Kidney epithelial cell (primary cell): Measurements from ENCODE around the gene DLG2. TPM values are rescaled to one million over a fixed set of nuclear protein-coding genes. Genes with fewer than 3 reads are reported as not detected.
A peak's percentile ranks its signal among the peaks of the same experiment; 100 is the strongest.

Source experiments
- DNase-seq: peaks from one replicate; pipeline ENCODE4 v3.0.0-alpha.2; 2010; ENCODE audit warnings: low read depth
- H3K27me3 ChIP-seq: 2 replicates; pipeline ENCODE4 v1.6.0; 2011; ENCODE audit warnings: low read length; ENCODE audit not compliant: control insufficient read depth, insufficient read depth
- H3K36me3 ChIP-seq: 2 replicates; pipeline ENCODE4 v1.5.1; 2011; ENCODE audit warnings: low read length; ENCODE audit not compliant: control insufficient read depth, insufficient read depth
- H3K4me3 ChIP-seq: 2 replicates; pipeline ENCODE4 v1.5.1; 2011; ENCODE audit warnings: low read depth, mild to moderate bottlenecking, control low read depth, low read length
- CTCF ChIP-seq: IDR thresholded peaks from 2 replicates; pipeline ENCODE4 v1.5.1; 2011; ENCODE audit warnings: mild to moderate bottlenecking, moderate library complexity, low read length, control low read depth, inconsistent platforms; ENCODE audit not compliant: insufficient read depth, poor library complexity, severe bottlenecking
- total RNA-seq: library from RNA; depleted of rRNA; stranded (reverse); fragments of >200 nt; gene quantifications from 2 replicates; pipeline ENCODE4 v1.2.3, GENCODE V29; 2015

Gene DLG2
- total RNA-seq, 1 donor from 2014 or later = 0.75 TPM

DNA sequence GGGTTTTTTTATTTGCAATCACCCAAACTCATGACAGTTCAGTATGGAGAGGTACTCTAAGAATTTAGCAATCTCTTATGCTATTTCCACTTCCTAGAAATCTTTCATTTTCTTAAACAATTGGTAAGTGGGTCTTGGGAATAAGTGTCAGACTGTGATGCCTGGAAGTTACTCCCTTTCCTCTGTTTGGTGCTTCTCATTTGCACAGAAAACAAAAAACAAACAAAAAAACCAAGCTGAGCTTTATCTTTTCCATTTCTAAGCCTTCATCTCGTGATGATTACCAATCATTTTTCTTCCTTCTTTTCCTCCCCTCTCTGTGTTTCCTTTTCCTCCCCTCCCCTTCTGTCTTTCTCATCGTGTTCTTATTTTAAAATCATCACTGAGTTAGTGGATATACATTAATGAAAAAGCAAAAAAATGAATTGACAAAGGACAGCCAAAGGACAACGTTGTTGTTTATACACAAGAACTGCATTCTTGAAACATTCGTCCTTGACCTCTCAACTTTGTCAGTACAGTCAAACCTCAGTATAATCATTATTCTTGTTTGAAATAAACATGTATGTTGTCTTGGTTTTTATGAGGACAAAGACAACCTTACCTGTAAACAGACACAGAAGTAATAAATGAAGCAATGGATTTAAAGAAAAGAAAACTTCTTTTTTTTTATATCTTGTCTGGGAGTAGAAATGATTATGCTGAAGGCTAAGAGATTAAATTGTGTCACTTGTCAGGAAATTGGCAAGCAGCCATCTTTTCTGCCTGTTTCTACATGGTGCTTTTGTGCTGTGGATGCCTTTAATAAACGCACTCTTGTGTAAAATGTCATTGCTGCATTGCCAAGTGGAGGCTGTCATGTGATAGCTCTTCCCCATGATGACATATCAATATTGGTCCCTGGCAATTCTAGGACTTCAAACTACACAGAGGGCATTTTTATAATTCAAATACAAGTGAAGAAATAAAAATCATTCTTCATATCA is 1537.8 kb downstream of the DLG2 start:
- no peaks in the 10 kb centered on the region for H3K27me3 ChIP-seq
- no peak for TF ChIP-seq CTCF

GRCh38 chr11:84071851-84072250 is 1555.3 kb downstream of the DLG2 start:
- H3K36me3 ChIP-seq = no peaks in the 10 kb centered on the region
- no peak overlapping the region for H3K4me3 ChIP-seq
- no peak for DNase-seq
- no peak for TF ChIP-seq CTCF
- H3K27me3 ChIP-seq = no peaks in the 10 kb centered on the region

More for the DNA sequence above, 1537.8 kb downstream of the DLG2 start:
- no peaks in the 10 kb centered on the region for H3K36me3 ChIP-seq
- no peak overlapping the region for H3K4me3 ChIP-seq
- DNase-seq = no peak

DNA sequence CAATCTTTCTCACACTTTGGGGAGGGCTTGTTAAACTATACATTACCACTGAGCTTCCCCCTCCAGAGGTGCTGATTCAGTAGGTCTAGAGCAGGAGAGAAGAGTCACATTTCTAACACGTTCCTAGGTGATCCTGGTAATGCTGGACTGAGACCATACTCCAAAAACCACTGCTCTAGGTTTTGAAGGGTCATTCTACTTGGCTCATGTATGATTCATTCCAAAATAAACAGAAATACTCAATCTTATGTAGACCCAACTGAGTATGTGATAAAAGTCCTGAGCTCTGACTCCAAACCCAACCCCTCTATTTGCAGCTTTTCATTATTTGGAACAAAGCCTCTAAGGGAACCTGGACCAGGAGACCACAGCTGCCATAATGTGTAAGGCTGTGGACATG is 1558.1 kb downstream of the DLG2 start:
- TF ChIP-seq CTCF = no peak
- DNase-seq = no peak
- H3K27me3 ChIP-seq = no peaks in the 10 kb centered on the region
- H3K4me3 ChIP-seq = no peak overlapping the region
- no peaks in the 10 kb centered on the region for H3K36me3 ChIP-seq

DNA sequence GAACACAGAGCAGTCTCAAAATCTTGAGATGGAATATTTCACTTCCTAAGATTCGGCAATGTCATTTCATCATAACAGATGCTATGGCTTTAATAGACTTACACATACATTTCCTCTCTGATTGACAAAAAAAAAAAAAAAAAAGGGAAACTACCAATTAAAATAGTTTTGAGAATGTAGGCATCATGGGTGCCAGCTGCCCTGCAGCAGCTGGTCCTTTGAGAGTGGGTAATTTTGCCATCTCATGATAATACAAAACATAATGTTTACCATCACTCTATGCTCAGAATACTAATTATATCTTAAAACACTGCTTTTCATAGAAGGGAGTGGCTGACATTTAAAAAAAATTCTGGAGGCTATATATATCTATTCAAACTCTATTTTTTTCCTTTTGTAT is 1565.4 kb downstream of the DLG2 start:
- Histone ChIP-seq H3K4me3 (no peak overlapping the region), H3K27me3 (no peaks in the 10 kb centered on the region), H3K36me3 (no peaks in the 10 kb centered on the region)
- no peak for DNase-seq
- no peak for TF ChIP-seq CTCF

- DNase-seq = peak; percentile 5
- no peaks in the 10 kb centered on the region for H3K36me3 ChIP-seq
- no peak overlapping the region for H3K4me3 ChIP-seq
- TF ChIP-seq CTCF = no peak
- H3K27me3 ChIP-seq = no peaks in the 10 kb centered on the region
Measured at GRCh38 chr11:84056653-84057376, 1570.3 kb downstream of the DLG2 start.
